HG03442 (cell line): ENCODE results near the gene RESF1.

ENCODE experiments used
- ATAC-seq: cut with Tn5 transposase; IDR thresholded peaks from one replicate; pipeline ENCODE4 v1.9.1; 2021; ENCODE audit warnings: mild to moderate bottlenecking, moderate library complexity; ENCODE audit not compliant: unreplicated experiment

Gene RESF1

GRCh38 chr12:32005496-32006125 is 46.4 kb downstream of the RESF1 start:
- no peak for ATAC-seq
